Erythroblast (primary cell): ENCODE results near the gene GNB1L.
A peak's percentile ranks its signal among the peaks of the same experiment; 100 is the strongest.

Experiments
- DNase-seq, 2 experiments: peaks; one replicate each; lab custom pipeline; 2025; lab: John Stamatoyannopoulos, UW
- GATA1 ChIP-seq: IDR thresholded peaks from 2 replicates; pipeline ENCODE4 v1.6.1; 2011; ENCODE audit warnings: low read depth, mild to moderate bottlenecking, control low read depth, low read length, moderate library complexity
- POLR2A ChIP-seq: IDR thresholded peaks from 2 replicates; pipeline ENCODE4 v1.6.1; 2011; ENCODE audit warnings: mild to moderate bottlenecking, low read length

Gene GNB1L

GRCh38 chr22:19852177-19852781, 2.4 kb downstream of the GNB1L start:
- no peak for DNase-seq
- TF ChIP-seq GATA1: no peak
- TF ChIP-seq POLR2A: no peak

- TF ChIP-seq POLR2A (no peak), GATA1 (no peak)
- no peak for DNase-seq
Observed at GRCh38 chr22:19851291-19852176, 3.1 kb downstream of the GNB1L start.

- DNase-seq: no peak
- TF ChIP-seq POLR2A: no peak
- TF ChIP-seq GATA1: no peak
Observed at GRCh38 chr22:19850763-19851109, 3.9 kb downstream of the GNB1L start.

- DNase-seq: no peak
- no peak for TF ChIP-seq POLR2A
- TF ChIP-seq GATA1: no peak
Observed at GRCh38 chr22:19849835-19850762, 4.6 kb downstream of the GNB1L start.

- TF ChIP-seq GATA1 (no peak), POLR2A (peak; percentile 22)
- DNase-seq: no peak
Observed at GRCh38 chr22:19848298-19849224, 6.1 kb downstream of the GNB1L start.

- TF ChIP-seq GATA1 (no peak), POLR2A (no peak)
- no peak for DNase-seq
Observed at GRCh38 chr22:19847345-19847632, 7.4 kb downstream of the GNB1L start.

DNA sequence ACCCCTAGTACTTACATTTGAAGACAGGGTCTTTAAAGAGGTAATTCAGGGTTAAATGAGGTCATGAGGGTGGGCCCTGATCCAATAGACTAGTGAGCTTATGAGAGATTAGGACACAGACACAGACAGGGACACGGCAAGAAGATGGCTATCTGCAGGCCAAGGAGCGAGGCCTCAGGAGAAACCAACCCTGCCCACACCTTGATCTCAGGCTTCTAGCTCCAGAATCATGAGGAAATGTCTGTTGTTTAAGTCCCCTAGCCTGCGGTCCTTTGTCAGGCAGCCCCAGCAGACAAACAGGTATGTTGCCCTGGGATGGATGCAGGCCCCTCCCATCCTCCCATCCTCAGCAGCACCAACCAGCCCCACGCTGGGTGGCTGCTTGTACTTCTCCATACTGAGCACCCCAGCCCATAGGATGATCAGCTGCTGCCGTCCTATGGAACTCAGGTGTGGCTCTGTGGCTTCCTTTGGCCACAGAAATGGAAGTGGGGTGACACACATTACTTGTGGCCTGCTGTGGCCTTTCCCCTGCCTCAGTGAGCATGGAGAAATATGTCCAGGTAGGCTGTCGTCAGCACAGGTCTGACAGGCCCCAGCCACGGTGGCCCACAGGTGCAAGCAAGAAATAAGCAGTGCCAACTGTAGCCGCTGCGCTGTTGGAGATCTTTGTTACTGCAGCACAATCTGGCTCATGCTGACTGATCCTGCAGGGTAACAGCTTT, 7.9 kb downstream of the GNB1L start:
- TF ChIP-seq GATA1 (no peak), POLR2A (no peak)
- DNase-seq: no peak

- no peak for DNase-seq
Observed at GRCh38 chr22:19845054-19845722, 9.5 kb downstream of the GNB1L start.

GRCh38 chr22:19844377-19845053, 10.2 kb downstream of the GNB1L start:
- no peak for DNase-seq

More at GRCh38 chr22:19845054-19845722, 9.5 kb downstream of the GNB1L start:
- TF ChIP-seq POLR2A: no peak
- TF ChIP-seq GATA1: no peak

DNA sequence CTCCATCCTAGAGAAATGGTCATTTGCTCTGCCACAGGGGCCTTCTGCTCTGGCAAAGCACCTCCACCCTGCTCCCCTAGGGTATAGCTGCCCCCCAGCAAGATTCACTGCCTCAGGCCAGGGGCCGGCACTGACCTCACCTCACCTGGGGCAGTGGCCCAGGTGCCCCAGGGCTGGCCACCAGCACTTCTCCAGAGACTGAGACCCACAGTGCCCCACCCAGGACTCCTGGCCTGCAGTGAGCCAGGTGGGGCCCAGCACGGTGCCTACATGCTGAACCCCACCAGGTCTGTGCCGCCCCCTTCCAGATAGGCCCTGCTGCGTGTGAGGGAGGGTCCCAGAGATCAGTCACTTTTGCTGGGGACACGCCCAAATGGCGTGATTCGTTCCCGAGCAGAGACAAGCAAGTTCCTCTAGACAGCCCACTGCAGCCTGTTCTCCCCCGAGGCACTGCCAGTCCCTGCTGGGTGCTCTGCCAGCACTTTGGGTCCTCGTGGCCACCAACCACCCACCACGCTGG, 10.8 kb downstream of the GNB1L start:
- DNase-seq: no peak
- no peak for TF ChIP-seq POLR2A
- no peak for TF ChIP-seq GATA1

More at GRCh38 chr22:19844377-19845053, 10.2 kb downstream of the GNB1L start:
- TF ChIP-seq GATA1 (no peak), POLR2A (no peak)

GRCh38 chr22:19843107-19843856, 11.4 kb downstream of the GNB1L start:
- TF ChIP-seq POLR2A: no peak
- no peak for TF ChIP-seq GATA1
- DNase-seq: no peak
